ENCODE results near the gene DYRK1A.

The DYRK1A gene

DNA sequence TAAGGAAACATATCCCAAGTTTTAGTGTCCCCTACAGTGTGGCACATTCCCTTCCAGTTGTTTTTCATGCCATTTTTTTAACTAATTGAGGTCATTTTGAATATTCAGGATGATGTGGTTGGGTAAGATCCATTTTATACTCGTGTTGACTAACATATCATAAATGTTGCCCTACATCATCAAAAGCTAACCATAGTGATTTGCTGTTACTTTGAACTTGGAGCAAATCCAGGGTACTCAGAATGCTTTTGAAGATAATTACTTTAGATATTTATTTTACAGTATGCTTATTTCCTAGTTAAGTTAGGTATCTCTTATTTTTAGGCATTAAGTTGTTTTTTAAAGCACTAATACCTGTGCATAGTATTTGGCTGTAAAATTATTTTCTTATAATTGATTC lies 57.8 kb downstream of the DYRK1A start:
- CTCF ChIA-PET = interaction anchor here (0.9 kb wide), 1 partner anchor 9 kb away, joined by 5 read pairs; no protein-coding TSS in a partner anchor
- Histone ChIP-seq H3K9me3 (ENCODE audit: control insufficient read depth, insufficient read depth, low read depth, low read length) (no peaks in the 10 kb centered on the region), H3K36me3 (ENCODE audit: control insufficient read depth in 2 of 2, insufficient read depth in 1 of 2, low read length in 2 of 2) (peaks cover 0 to 25% of the 10 kb centered on the region in 2 experiments; a peak in 2 of 3 replicates), H3K4me3 (ENCODE audit: low read depth, low read length) (no peak overlapping the region), H3K27ac (ENCODE audit: extremely low read depth, low read depth, low read length) (no peak overlapping the region), H3K4me1 (ENCODE audit: control insufficient read depth, insufficient read depth, low read length) (peaks cover 17% of the 10 kb centered on the region)
- TF ChIP-seq ZNF658 (tag by site-specific recombination; IDR thresholded peaks at IDR 0.05) (no peak), KLF10 (tag by site-specific recombination; IDR thresholded peaks at IDR 0.05) (no peak), PRDM1 (tag by site-specific recombination; IDR thresholded peaks at IDR 0.05) (no peak), KLF16 (tag by site-specific recombination; IDR thresholded peaks at IDR 0.05) (no peak), ZNF366 (tag by site-specific recombination; conservative IDR thresholded peaks at IDR 0.05) (no peak), ZNF404 (tag by site-specific recombination; IDR thresholded peaks at IDR 0.05) (no peak), ZNF324 (tag by site-specific recombination; IDR thresholded peaks at IDR 0.05) (no peak), ZNF518A (tag by site-specific recombination; conservative IDR thresholded peaks at IDR 0.05; ENCODE audit: low read depth) (no peak)
- TF ChIP-seq, protein P1, sequence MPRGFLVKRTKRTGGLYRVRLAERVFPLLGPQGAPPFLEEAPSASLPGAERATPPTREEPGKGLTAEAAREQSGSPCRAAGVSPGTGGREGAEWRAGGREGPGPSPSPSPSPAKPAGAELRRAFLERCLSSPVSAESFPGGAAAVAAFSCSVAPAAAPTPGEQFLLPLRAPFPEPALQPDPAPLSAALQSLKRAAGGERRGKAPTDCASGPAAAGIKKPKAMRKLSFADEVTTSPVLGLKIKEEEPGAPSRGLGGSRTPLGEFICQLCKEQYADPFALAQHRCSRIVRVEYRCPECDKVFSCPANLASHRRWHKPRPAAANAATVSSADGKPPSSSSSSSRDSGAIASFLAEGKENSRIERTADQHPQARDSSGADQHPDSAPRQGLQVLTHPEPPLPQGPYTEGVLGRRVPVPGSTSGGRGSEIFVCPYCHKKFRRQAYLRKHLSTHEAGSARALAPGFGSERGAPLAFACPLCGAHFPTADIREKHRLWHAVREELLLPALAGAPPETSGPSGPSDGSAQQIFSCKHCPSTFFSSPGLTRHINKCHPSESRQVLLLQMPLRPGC (tag by site-specific recombination; IDR thresholded peaks at IDR 0.05) = no peak
- TF ChIP-seq, protein P2, sequence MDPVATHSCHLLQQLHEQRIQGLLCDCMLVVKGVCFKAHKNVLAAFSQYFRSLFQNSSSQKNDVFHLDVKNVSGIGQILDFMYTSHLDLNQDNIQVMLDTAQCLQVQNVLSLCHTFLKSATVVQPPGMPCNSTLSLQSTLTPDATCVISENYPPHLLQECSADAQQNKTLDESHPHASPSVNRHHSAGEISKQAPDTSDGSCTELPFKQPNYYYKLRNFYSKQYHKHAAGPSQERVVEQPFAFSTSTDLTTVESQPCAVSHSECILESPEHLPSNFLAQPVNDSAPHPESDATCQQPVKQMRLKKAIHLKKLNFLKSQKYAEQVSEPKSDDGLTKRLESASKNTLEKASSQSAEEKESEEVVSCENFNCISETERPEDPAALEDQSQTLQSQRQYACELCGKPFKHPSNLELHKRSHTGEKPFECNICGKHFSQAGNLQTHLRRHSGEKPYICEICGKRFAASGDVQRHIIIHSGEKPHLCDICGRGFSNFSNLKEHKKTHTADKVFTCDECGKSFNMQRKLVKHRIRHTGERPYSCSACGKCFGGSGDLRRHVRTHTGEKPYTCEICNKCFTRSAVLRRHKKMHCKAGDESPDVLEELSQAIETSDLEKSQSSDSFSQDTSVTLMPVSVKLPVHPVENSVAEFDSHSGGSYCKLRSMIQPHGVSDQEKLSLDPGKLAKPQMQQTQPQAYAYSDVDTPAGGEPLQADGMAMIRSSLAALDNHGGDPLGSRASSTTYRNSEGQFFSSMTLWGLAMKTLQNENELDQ (tag by site-specific recombination; IDR thresholded peaks at IDR 0.05; ENCODE audit: low read depth) = no peak
- POLR2A ChIA-PET = no interaction called here

DNA sequence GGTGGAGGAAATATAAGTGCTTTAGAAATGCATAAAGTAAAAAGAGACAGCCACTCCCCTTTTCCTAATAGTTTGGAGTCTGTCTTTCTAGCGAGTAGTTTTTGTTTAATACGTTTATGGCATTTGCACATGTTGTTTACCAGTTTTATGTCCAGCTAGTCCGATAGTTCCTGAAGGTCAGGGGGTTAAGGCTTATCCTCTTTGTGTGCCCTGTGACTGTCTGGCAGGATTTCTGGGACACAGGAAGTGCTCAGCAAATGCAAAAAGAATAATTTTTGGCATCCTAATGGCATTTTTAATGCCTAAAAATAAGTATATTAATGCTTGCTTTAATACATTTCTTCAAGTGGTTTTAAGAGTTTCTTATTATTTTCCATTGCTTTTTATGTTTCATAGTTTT lies 58.4 kb downstream of the DYRK1A start:
- POLR2A ChIA-PET = no interaction called here
- Histone ChIP-seq H3K9me3 (ENCODE audit: control insufficient read depth, insufficient read depth, low read depth, low read length) (no peaks in the 10 kb centered on the region), H3K4me1 (ENCODE audit: control insufficient read depth, insufficient read depth, low read length) (peaks cover 11% of the 10 kb centered on the region), H3K27ac (ENCODE audit: extremely low read depth, low read depth, low read length) (no peak overlapping the region), H3K36me3 (ENCODE audit: control insufficient read depth in 2 of 2, insufficient read depth in 1 of 2, low read length in 2 of 2) (peaks cover 0 to 27% of the 10 kb centered on the region in 2 experiments; a peak in 2 of 3 replicates), H3K4me3 (ENCODE audit: low read depth, low read length) (no peak overlapping the region)
- CTCF ChIA-PET = interaction anchor here (0.9 kb wide), 1 partner anchor 10 kb away, joined by 5 read pairs; no protein-coding TSS in a partner anchor
- no peak for TF ChIP-seq IKZF3 (tag by site-specific recombination; IDR thresholded peaks at IDR 0.05)
- no peak for TF ChIP-seq ZNF24 (tag by site-specific recombination; IDR thresholded peaks at IDR 0.05)
- TF ChIP-seq ZBTB48 (tag by site-specific recombination; IDR thresholded peaks at IDR 0.05) = no peak
- no peak for TF ChIP-seq ZNF302 (tag by site-specific recombination; IDR thresholded peaks at IDR 0.05; ENCODE audit: low read depth)
- no peak for TF ChIP-seq OVOL3 (tag by site-specific recombination; IDR thresholded peaks at IDR 0.05)
- TF ChIP-seq ZNF366 (tag by site-specific recombination; conservative IDR thresholded peaks at IDR 0.05) = no peak
- no peak for TF ChIP-seq ZNF266 (tag by site-specific recombination; IDR thresholded peaks at IDR 0.05; ENCODE audit: low read depth)
- no peak for TF ChIP-seq ZNF391 (tag by site-specific recombination; IDR thresholded peaks at IDR 0.05; ENCODE audit: borderline replicate concordance, low read depth)
- no peak for TF ChIP-seq ZBTB21 (tag by site-specific recombination; IDR thresholded peaks at IDR 0.05)
- TF ChIP-seq RBAK (tag by site-specific recombination; IDR thresholded peaks at IDR 0.05) = no peak
- no peak for TF ChIP-seq SCRT2 (tag by site-specific recombination; IDR thresholded peaks at IDR 0.05)
- no peak for TF ChIP-seq ZNF416 (tag by site-specific recombination; IDR thresholded peaks at IDR 0.05)
- no peak for TF ChIP-seq ZNF2 (tag by site-specific recombination; IDR thresholded peaks at IDR 0.05)
- TF ChIP-seq, protein P3, sequence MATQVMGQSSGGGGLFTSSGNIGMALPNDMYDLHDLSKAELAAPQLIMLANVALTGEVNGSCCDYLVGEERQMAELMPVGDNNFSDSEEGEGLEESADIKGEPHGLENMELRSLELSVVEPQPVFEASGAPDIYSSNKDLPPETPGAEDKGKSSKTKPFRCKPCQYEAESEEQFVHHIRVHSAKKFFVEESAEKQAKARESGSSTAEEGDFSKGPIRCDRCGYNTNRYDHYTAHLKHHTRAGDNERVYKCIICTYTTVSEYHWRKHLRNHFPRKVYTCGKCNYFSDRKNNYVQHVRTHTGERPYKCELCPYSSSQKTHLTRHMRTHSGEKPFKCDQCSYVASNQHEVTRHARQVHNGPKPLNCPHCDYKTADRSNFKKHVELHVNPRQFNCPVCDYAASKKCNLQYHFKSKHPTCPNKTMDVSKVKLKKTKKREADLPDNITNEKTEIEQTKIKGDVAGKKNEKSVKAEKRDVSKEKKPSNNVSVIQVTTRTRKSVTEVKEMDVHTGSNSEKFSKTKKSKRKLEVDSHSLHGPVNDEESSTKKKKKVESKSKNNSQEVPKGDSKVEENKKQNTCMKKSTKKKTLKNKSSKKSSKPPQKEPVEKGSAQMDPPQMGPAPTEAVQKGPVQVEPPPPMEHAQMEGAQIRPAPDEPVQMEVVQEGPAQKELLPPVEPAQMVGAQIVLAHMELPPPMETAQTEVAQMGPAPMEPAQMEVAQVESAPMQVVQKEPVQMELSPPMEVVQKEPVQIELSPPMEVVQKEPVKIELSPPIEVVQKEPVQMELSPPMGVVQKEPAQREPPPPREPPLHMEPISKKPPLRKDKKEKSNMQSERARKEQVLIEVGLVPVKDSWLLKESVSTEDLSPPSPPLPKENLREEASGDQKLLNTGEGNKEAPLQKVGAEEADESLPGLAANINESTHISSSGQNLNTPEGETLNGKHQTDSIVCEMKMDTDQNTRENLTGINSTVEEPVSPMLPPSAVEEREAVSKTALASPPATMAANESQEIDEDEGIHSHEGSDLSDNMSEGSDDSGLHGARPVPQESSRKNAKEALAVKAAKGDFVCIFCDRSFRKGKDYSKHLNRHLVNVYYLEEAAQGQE (tag by site-specific recombination; IDR thresholded peaks at IDR 0.05) = no peak
- no peak for TF ChIP-seq ZNF585B (tag by site-specific recombination; IDR thresholded peaks at IDR 0.05)
- no peak for TF ChIP-seq KLF9 (tag by site-specific recombination; IDR thresholded peaks at IDR 0.05; ENCODE audit: low read depth)

Measured in HEK293 (cell line).